Esophagus squamous epithelium (tissue), 4 donors: ENCODE results near the gene A3GALT2.

Experiments used
- POLR2A ChIP-seq, 4 donors: fragments of 450-650 bp; IDR thresholded peaks; one replicate each; pipeline ENCODE4 v1.6.1; 2017; ENCODE audit warnings: antibody characterized with exemption in 4 of 4, mild to moderate bottlenecking in 4 of 4, moderate library complexity in 3 of 4
- TF ChIP-seq, protein P1 (sequence below), 6 experiments: fragments of 450-650 bp in 4 of 6; fragments of 200-600 bp in 2 of 6; sonication (generic) in 2 of 6; IDR thresholded peaks; one replicate each; pipeline ENCODE4 v1.5.1; 2016 to 2019; ENCODE audit warnings: antibody characterized with exemption in 6 of 6, mild to moderate bottlenecking in 4 of 6, moderate library complexity in 4 of 6

DNA sequence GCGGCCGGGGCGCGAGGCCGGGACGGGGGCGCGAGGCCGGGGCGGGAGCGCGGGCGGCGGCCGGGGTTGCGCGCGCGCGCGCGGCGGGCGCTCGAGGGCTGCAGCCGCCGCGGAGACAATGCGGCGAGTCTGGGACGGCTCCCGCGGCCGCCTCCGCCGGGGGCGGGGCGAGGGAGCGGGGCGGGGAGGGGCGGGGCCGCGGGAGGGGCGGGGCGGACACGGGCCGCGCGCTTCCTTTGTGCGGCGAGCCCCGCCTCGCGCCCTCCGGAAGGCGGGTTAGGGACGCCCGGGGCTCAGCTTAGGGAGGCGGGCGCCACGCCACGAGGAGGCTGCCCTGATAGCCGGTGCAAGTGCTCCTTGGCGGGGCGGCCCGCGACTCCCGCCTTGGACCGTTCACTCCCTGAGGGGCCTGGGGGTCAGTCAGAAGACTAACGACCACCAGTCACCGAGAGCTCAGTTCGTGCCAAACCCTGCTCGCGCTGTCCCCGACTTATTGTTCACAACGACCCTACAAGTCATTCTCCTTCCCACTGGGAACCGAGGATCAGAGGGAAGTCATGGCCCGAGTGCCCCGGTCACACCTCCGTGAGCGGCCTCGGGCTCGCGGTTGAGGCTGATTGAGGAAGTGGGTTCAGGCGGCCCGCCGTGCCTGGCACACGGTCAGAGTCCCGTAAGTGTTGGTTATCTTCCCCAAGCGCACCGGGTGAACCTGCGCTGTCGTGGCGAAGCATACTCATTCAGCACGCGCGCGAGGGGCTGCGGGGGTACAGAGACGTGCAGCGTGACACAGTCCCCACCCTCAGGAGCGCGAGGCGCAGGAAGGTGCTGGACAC lies 29.1 kb upstream of the A3GALT2 start:
- TF ChIP-seq, protein P1, sequence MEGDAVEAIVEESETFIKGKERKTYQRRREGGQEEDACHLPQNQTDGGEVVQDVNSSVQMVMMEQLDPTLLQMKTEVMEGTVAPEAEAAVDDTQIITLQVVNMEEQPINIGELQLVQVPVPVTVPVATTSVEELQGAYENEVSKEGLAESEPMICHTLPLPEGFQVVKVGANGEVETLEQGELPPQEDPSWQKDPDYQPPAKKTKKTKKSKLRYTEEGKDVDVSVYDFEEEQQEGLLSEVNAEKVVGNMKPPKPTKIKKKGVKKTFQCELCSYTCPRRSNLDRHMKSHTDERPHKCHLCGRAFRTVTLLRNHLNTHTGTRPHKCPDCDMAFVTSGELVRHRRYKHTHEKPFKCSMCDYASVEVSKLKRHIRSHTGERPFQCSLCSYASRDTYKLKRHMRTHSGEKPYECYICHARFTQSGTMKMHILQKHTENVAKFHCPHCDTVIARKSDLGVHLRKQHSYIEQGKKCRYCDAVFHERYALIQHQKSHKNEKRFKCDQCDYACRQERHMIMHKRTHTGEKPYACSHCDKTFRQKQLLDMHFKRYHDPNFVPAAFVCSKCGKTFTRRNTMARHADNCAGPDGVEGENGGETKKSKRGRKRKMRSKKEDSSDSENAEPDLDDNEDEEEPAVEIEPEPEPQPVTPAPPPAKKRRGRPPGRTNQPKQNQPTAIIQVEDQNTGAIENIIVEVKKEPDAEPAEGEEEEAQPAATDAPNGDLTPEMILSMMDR (IDR thresholded peaks at IDR 0.05): peak in 1 of 6 experiments; percentile 10
- TF ChIP-seq POLR2A (IDR thresholded peaks at IDR 0.05): peak in 2 of 4 donors; percentile 46 to 75
